Measurements from ENCODE around the gene SMIM43. TPM values are rescaled to one million over a fixed set of nuclear protein-coding genes. Genes with fewer than 3 reads are reported as not detected.

Gene SMIM43
- total and polyA plus RNA-seq, 4 donors, result not detected

- no peak overlapping the region for H3K9ac ChIP-seq (ENCODE audit: low read depth in 1 of 2, low read length in 2 of 2)
- no peak overlapping the region for H3K27ac ChIP-seq (ENCODE audit: low read depth in 1 of 2, low read length in 2 of 2)
- no peaks in the 10 kb centered on the region for H3K9me3 ChIP-seq (ENCODE audit: control insufficient read depth in 4 of 4, low read length in 3 of 4)
- 75% methylated on average over 3 of the region's 3 CpGs for WGBS
- no peaks in the 10 kb centered on the region for H3K4me1 ChIP-seq (ENCODE audit: control insufficient read depth in 4 of 4, insufficient read depth in 4 of 4, low read length in 3 of 4)
- no peak overlapping the region for H3K4me3 ChIP-seq (ENCODE audit: low read depth in 1 of 3, low read length in 3 of 3)
- TF ChIP-seq HNF4A (conservative IDR thresholded peaks at IDR 0.05) (no peak), TAF1 (conservative IDR thresholded peaks at IDR 0.05) (no peak), GABPA (IDR thresholded peaks at IDR 0.05 in 1 of 2, conservative IDR thresholded peaks at IDR 0.05 in 1 of 2) (no peak), JUND (IDR thresholded peaks at IDR 0.05) (no peak), SP1 (IDR thresholded peaks at IDR 0.05) (no peak), MAX (IDR thresholded peaks at IDR 0.05) (no peak), YY1 (IDR thresholded peaks at IDR 0.05) (no peak), HNF4G (IDR thresholded peaks at IDR 0.05) (no peak), ZBTB33 (IDR thresholded peaks at IDR 0.05) (no peak)
- TF ChIP-seq, protein P1, sequence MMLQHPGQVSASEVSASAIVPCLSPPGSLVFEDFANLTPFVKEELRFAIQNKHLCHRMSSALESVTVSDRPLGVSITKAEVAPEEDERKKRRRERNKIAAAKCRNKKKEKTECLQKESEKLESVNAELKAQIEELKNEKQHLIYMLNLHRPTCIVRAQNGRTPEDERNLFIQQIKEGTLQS (IDR thresholded peaks at IDR 0.05), result no peak
- DNase-seq (ENCODE audit: low spot score), result no peak
- H3K36me3 ChIP-seq (ENCODE audit: control insufficient read depth in 4 of 4, insufficient read depth in 3 of 4, low read depth in 1 of 4, low read length in 3 of 4), result no peaks in the 10 kb centered on the region
- H3K27me3 ChIP-seq (ENCODE audit: control insufficient read depth in 4 of 4, insufficient read depth in 4 of 4, low read length in 3 of 4), result no peaks in the 10 kb centered on the region
These were observed 22.2 kb downstream of the SMIM43 start for GRCh38 chr4:121742794-121743193.

GRCh38 chr4:121741751-121742150 lies 23.2 kb downstream of the SMIM43 start:
- Histone ChIP-seq H3K36me3 (ENCODE audit: control insufficient read depth in 4 of 4, insufficient read depth in 3 of 4, low read depth in 1 of 4, low read length in 3 of 4) (no peaks in the 10 kb centered on the region), H3K4me3 (ENCODE audit: low read depth in 1 of 3, low read length in 3 of 3) (no peak overlapping the region), H3K9me3 (ENCODE audit: control insufficient read depth in 4 of 4, low read length in 3 of 4) (no peaks in the 10 kb centered on the region), H3K27ac (ENCODE audit: low read depth in 1 of 2, low read length in 2 of 2) (no peak overlapping the region), H3K4me1 (ENCODE audit: control insufficient read depth in 4 of 4, insufficient read depth in 4 of 4, low read length in 3 of 4) (no peaks in the 10 kb centered on the region), H3K9ac (ENCODE audit: low read depth in 1 of 2, low read length in 2 of 2) (no peak overlapping the region), H3K27me3 (ENCODE audit: control insufficient read depth in 4 of 4, insufficient read depth in 4 of 4, low read length in 3 of 4) (no peaks in the 10 kb centered on the region)
- DNase-seq (ENCODE audit: low spot score), result no peak
- TF ChIP-seq TAF1 (conservative IDR thresholded peaks at IDR 0.05), result no peak
- TF ChIP-seq GABPA (IDR thresholded peaks at IDR 0.05 in 1 of 2, conservative IDR thresholded peaks at IDR 0.05 in 1 of 2), result no peak
- no peak for TF ChIP-seq HNF4A (conservative IDR thresholded peaks at IDR 0.05)
- no peak for TF ChIP-seq RAD21 (IDR thresholded peaks at IDR 0.05)
- 53% methylated on average over 7 of the region's 7 CpGs for WGBS

DNA sequence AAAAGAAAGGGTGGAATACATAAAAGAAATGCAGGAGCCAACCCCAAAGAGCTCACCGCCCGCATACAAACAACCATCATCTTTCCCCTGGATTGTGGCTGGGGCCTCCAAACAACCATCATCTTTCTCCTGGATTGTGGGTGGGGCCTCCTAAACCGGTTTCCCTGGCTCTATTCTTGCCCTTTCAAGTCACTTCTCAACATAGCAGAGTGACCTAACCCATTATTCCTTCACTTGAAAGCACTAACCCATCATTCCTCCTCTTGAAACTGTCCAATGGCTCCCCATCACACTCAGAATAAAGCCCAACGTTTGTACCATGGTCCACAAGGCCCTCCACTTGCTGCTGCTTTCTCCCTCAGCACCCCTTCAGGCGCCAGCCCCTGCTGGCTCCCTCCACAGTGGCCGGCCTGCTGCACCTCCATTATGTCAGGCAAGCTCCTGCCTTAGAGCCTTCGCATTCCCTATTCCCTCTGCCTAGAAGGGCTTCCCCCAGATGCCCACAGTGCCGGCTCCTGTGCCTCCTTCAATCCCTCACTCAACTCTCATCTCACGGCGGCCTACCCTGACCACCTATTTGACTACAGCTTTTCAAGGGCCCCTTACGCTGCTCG lies 24.1 kb downstream of the SMIM43 start:
- H3K4me1 ChIP-seq (ENCODE audit: control insufficient read depth in 4 of 4, insufficient read depth in 4 of 4, low read length in 3 of 4), result no peaks in the 10 kb centered on the region
- no peak overlapping the region for H3K27ac ChIP-seq (ENCODE audit: low read depth in 1 of 2, low read length in 2 of 2)
- no peak overlapping the region for H3K9ac ChIP-seq (ENCODE audit: low read depth in 1 of 2, low read length in 2 of 2)
- no peaks in the 10 kb centered on the region for H3K36me3 ChIP-seq (ENCODE audit: control insufficient read depth in 4 of 4, insufficient read depth in 3 of 4, low read depth in 1 of 4, low read length in 3 of 4)
- H3K27me3 ChIP-seq (ENCODE audit: control insufficient read depth in 4 of 4, insufficient read depth in 4 of 4, low read length in 3 of 4), result no peaks in the 10 kb centered on the region
- TF ChIP-seq ZBTB33 (IDR thresholded peaks at IDR 0.05) (no peak), TAF1 (conservative IDR thresholded peaks at IDR 0.05) (no peak), EGR1 (IDR thresholded peaks at IDR 0.05; ENCODE audit: low read depth in 2 of 2) (no peak), FOXA2 (IDR thresholded peaks at IDR 0.05) (no peak), MAX (IDR thresholded peaks at IDR 0.05) (no peak), HNF4A (conservative IDR thresholded peaks at IDR 0.05) (no peak), JUND (IDR thresholded peaks at IDR 0.05) (no peak), YY1 (IDR thresholded peaks at IDR 0.05) (no peak), GABPA (IDR thresholded peaks at IDR 0.05 in 1 of 2, conservative IDR thresholded peaks at IDR 0.05 in 1 of 2) (no peak), SP1 (IDR thresholded peaks at IDR 0.05) (no peak)
- TF ChIP-seq, protein P1 (IDR thresholded peaks at IDR 0.05), result no peak
- TF ChIP-seq, protein P2, sequence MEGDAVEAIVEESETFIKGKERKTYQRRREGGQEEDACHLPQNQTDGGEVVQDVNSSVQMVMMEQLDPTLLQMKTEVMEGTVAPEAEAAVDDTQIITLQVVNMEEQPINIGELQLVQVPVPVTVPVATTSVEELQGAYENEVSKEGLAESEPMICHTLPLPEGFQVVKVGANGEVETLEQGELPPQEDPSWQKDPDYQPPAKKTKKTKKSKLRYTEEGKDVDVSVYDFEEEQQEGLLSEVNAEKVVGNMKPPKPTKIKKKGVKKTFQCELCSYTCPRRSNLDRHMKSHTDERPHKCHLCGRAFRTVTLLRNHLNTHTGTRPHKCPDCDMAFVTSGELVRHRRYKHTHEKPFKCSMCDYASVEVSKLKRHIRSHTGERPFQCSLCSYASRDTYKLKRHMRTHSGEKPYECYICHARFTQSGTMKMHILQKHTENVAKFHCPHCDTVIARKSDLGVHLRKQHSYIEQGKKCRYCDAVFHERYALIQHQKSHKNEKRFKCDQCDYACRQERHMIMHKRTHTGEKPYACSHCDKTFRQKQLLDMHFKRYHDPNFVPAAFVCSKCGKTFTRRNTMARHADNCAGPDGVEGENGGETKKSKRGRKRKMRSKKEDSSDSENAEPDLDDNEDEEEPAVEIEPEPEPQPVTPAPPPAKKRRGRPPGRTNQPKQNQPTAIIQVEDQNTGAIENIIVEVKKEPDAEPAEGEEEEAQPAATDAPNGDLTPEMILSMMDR (IDR thresholded peaks at IDR 0.05; ENCODE audit: low read depth, low read length, missing input control), result no peak
- no peak overlapping the region for H3K4me3 ChIP-seq (ENCODE audit: low read depth in 1 of 3, low read length in 3 of 3)
- no peaks in the 10 kb centered on the region for H3K9me3 ChIP-seq (ENCODE audit: control insufficient read depth in 4 of 4, low read length in 3 of 4)
- 80% methylated on average over 12 of the region's 12 CpGs for WGBS
- DNase-seq (ENCODE audit: low spot score), result no peak

Measured in liver (tissue), 9 donors.